GM21526 (cell line): ENCODE results near the gene OR51L1.
"Not testable (repeated sequence)": the region's sequence is repeated elsewhere in the genome, so short reads cannot be mapped to it uniquely, and the experiment has no call there.

Experiments used
- ATAC-seq: cut with Tn5 transposase; IDR thresholded peaks from one replicate; pipeline ENCODE4 v1.9.1; 2021; ENCODE audit warnings: moderate library complexity; ENCODE audit not compliant: unreplicated experiment, low FRiP score

The OR51L1 gene, protein sequence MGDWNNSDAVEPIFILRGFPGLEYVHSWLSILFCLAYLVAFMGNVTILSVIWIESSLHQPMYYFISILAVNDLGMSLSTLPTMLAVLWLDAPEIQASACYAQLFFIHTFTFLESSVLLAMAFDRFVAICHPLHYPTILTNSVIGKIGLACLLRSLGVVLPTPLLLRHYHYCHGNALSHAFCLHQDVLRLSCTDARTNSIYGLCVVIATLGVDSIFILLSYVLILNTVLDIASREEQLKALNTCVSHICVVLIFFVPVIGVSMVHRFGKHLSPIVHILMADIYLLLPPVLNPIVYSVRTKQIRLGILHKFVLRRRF

DNA sequence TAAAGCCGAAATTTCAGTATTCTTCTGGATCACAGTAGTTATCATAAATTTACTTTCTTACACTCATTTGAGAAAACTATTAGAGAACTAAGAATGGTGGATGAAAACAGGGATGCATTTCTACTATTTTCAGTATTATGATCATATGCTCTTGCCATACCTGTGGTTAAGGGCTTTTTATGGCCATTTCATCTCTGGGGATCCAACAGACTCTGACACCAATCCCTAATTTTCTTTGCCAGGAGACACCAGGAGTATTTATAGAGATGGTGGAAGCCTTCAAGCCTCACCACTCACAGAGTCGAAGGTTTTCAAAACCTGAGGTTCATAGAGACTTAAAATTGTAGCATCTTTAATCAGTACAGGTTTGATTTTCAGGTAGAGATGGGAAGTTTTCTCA lies at the start of gene OR51L1:
TSS of gene OR51L1 (plus strand) at position 301 of the 400 bp plus-strand sequence. CDS start 4,132 bp downstream, outside the sequence.
- no peak for ATAC-seq

- ATAC-seq, result no peak
Measured at GRCh38 chr11:4947505-4947904, 47.1 kb upstream of the OR51L1 start, which contains the start of gene OR51A4. Gene OR51A4 (minus strand): TSS chr11:4947605. CDS start chr11:4947100, 505 bp downstream.

DNA sequence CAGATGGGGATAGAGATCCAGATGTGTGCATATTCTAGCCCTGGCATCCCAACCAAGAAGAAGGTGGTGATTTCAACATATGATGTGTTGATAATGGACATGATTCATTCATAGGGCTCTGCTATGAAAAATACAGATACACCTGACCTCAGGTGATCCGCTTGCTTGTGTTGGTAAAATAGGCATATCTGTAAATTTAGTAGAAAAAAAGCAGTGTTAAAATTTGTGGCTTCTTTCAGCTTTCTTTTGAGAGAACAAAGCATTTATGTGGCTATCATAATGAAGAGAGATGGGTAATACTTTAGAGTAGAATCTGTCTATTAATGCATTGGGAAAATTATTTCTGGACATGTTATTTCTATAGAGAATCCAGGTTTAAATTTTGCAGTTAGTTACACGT lies 39.0 kb upstream of the OR51L1 start, which contains the start of gene OR51A2:
TSS of gene OR51A2 (minus strand) at position 101 of the 400 bp plus-strand sequence. CDS start at position 101, 0 bp downstream.
- not testable (repeated sequence) for ATAC-seq

DNA sequence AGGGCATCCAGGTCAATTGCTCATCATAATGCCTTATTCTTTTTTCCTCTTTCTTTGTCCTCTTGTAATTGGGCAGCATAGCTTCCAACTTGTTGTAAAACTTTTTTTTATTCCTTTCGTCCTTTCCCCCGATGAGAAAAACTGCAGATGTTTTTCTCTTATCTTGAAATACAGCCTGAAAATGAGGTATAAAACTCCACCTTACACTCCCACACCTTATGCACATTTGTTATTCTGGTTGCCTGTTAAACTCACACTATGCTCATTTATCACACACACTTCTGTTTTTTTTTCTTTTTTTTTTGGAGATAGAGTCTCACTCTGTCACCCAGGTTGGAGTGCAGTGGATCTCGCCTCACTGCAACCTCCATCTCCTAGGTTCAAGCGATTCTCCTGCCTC lies 37.3 kb upstream of the OR51L1 start:
- no peak for ATAC-seq

DNA sequence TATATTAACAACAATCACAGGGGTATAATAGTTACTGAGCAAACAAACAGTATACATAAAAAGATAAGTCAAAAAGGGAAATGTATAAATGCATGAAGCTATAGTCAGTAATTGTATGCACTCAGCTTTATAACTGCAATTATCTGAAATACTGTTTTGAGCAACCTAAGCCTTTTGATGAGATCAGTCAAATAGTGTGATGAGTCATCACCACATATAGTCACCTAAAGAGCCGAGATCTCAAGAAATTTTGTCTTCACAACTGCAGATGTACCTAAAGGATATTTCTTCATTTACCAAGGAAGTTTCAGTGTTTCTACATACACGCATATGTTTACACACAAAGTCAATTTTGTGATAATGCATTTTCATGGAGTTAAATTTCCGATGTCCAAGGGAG lies 33.8 kb upstream of the OR51L1 start:
- no peak for ATAC-seq

DNA sequence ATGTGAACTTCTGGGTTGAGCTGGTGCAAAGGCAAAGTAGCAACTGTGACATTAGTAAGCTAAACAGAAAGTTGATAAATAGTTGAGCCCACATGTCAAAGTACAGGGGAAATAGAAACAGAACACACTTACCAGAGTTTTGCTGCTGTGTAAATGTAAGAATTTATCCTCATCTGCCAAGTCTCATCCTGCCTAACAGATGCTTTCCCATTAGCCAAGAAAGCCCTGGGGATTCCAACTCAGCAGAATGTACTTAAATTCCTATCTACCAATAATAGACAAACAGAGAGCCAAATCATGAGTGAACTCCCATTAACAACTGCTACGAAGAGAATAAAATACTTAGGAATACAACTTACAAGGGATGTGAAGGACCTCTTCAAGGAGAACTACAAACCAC lies 31.8 kb upstream of the OR51L1 start:
- no peak for ATAC-seq

DNA sequence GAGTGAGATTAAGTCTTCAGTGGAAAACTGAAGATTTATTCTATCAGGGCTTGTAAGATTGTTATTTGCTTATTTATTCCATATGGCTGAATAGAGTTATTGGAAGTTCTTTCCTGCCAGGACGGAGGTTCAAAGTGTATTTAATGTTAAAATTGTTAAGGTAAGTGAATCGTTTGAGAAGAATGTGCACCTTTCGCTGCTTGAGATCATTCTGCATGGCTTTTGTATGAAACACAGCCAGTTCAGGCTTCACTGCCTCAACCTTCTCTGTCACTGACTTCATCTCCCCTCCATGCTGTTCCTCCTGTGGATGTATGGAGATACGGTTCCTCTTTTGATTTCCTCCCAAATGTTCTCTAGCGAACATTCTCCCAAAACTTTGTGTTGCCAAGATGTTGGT lies 19.2 kb upstream of the OR51L1 start:
- no peak for ATAC-seq

DNA sequence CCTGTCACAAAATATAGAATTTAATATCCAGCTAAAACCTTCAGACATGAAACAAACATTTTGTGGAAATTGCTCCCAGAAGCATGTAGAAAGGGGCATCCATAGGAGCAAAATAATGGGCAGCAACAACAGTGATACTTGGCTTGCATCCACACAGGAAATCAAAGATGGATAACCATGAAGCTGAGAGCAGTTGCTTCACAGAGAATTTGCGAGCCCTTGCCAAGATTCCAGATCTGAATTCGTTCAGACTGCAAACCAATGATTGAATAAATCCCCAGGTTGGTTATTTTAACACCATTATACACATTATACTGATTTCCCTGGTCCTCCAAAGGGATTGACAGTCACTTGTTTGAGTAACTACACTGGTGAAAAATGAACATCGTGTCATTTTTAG lies 15.6 kb upstream of the OR51L1 start:
- ATAC-seq, result no peak

- ATAC-seq, result no peak
Measured at GRCh38 chr11:4982678-4983077, 12.0 kb upstream of the OR51L1 start.

DNA sequence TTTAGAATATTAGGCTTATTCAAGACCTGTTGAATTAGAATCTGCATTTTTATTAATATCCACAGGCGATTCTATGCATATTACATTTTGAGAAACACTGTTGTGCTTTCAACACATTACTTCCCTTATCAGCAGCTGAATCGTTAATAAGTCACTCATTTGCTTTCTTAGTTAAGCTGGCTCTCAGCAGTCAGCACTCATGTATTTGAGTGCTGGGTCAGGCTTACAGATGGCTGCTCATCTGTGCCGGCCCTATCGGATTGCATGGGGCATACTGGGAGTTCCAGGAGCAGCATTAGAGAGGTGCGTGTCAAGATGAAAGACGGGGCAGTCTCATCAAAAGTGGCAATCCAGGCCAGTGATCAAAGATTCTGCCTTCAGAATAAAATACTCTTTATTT lies 10.8 kb upstream of the OR51L1 start:
- ATAC-seq, result no peak

DNA sequence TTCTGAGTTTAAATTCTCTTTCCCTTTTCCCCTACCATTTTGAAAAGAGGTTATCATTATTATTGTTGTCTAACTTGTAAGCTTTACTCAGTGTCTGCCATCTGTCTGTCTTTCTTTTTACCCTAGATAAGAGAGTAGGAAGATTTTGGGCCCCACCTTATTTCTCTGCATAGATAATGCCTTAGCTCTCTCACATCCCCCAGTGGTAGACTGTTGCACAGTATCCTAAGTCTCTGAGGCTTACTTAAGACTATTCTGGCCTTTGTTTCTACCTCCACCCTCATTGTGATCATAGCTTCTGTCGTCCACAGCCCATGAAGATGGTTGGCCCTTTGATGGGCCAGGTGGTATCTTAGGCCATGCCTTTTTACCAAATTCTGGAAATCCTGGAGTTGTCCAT lies 3.6 kb upstream of the OR51L1 start:
- no peak for ATAC-seq

DNA sequence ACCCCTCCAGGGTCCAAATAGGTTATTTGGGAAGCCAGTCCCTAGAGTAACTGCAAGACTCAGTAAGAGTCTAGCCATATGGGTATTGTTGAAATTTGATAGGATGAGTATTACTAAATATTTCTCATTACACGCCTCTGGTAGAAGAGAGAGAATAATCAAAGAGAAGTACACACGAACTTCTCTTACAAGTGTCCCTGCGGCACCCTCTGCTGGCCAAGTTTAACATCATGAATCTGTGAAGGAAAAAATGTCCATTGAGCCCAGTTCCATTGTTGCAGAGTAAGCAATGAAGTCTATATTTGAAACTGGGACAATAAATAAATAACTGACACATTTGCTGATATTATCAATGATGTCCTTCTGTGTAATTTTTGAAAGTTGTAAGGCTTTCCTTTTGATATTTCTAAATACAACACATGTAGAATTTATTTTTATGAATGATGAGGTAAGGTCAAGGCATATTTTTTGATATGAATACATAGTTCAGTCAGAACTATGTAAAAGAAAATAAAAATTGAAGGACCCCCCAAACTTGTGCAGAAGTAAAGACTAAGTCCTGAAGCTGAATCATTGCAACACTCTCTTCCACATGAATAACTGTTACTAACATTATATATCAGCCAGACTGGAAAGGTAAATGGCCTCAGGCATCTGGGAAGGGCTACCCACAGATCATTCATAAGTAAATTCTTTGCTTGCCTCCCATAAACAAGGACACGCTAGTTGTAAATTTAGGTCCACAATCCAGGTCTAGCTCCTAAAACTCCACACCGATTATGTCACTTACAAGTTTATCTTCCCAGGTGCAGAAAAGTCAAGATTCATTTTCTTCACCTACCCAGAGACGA lies 10.0 kb downstream of the OR51L1 start:
- no peak for ATAC-seq

GRCh38 chr11:5007561-5007960 lies 12.9 kb downstream of the OR51L1 start:
- no peak for ATAC-seq

GRCh38 chr11:5011254-5011653 lies 16.6 kb downstream of the OR51L1 start:
- ATAC-seq, result no peak

GRCh38 chr11:5013012-5013411 lies 18.4 kb downstream of the OR51L1 start:
- no peak for ATAC-seq

GRCh38 chr11:5021996-5022395 lies 27.3 kb downstream of the OR51L1 start:
- ATAC-seq, result no peak

DNA sequence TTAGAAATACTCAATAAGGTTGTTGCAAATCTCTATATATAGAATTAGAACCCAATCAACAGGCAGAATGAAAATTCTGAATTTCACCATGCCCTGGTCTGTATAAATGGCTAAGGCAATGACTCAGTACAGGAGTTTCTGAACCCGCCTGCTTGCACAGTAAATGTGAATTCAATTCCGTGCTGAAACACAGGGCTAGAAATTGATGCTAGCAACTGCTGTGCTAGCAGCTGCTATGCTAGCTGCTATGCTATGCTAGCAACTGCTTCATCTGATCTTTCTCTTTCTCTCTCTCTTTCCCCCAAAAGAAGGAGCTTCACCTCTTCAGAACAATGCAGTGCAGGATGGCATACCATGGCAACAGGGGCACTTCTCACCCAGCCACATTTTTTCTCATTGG lies 42.0 kb downstream of the OR51L1 start:
- no peak for ATAC-seq

DNA sequence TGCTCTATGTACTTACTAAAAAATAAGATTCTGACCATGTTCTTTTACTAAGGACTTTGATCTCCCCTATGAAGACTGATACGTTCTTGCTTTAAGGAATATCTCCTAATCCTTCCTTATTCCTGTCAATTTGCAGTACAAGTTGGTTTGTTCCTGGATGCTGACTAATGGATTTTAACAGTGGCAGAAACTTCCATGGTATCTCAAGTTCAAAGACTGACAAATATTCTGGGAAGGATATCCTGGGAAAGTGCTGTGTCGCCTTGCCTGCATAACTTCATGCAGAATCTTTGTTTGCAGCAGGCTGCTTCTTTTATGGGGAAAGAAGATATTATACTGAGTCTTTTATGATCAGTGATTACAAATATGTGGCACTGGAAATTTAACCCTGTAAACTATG lies 43.3 kb downstream of the OR51L1 start:
- no peak for ATAC-seq

GRCh38 chr11:5038341-5038740 lies 43.7 kb downstream of the OR51L1 start:
- ATAC-seq, result no peak

- ATAC-seq, result no peak
Measured at GRCh38 chr11:5040876-5041275, 46.2 kb downstream of the OR51L1 start.

DNA sequence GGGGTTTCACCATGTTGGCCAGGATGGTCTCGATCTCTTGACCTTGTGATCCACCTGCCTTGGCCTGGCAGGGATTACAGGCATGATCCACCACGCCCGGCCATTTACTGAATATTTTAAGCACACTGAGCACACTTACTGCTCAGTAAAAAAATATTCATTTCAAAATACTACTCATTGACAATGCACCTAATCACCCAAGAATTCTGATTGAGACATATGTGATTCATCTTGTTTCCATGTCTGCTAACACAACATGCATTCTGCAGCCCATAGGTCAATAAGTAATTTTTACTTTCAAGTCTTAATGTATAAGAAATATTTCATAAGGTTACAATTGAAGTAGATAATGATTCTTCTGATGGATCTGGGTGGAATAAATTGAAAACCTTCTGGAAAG lies 47.4 kb downstream of the OR51L1 start:
- ATAC-seq, result no peak

GRCh38 chr11:5043380-5043779 lies 48.7 kb downstream of the OR51L1 start:
- no peak for ATAC-seq
